ENCODE results near the gene SP2. TPM values are rescaled to one million over a fixed set of nuclear protein-coding genes. Genes with fewer than 3 reads are reported as not detected.

Gene SP2
- total RNA-seq = 10 to 100 TPM; 12.6 to 14.1 TPM
- long read RNA-seq, partial matches to known transcripts = 5 of 8 reads
- long read RNA-seq, other reads (novel, unspliced or antisense) = 3 of 8 reads

- intact Hi-C loops (cut with DNase I) = loop anchor here (2.0 to 10.0 kb wide), 3 partner anchors 49 to 75 kb away; partner anchors contain the start of genes CDK5RAP3 (in 1 of the 2) and PNPO (in 1 of the 2)
- DNase-seq = peak; percentile 98
- ATAC-seq = peak; percentile 94 to 97
Measured at GRCh38 chr17:47895856-47896671, at the start of gene SP2. Gene SP2 (plus strand): TSS chr17:47896236. CDS start chr17:47896287, 51 bp downstream.

GRCh38 chr17:47846716-47847340, 49.2 kb upstream of the SP2 start:
- intact Hi-C loops (cut with DNase I) = loop anchor here in 1 of 2 donors (10.0 kb wide), 1 partner anchor 98 kb away; the partner anchor contains the start of gene PNPO
- ATAC-seq (no peak), DNase-seq (no peak)

GRCh38 chr17:47847341-47848197, 48.5 kb upstream of the SP2 start:
- DNase-seq (no peak), ATAC-seq (no peak)
- intact Hi-C loops (cut with DNase I) = loop anchor here in 1 of 2 donors (10.0 kb wide), 1 partner anchor 97 kb away; the partner anchor contains the start of gene PNPO

- no peak for DNase-seq
- intact Hi-C loops (cut with DNase I) = loop anchor here in 1 of 2 donors (10.0 kb wide), 1 partner anchor 97 kb away; the partner anchor contains the start of gene PNPO
- no peak for ATAC-seq
Measured at GRCh38 chr17:47848198-47848513, 47.9 kb upstream of the SP2 start.

- intact Hi-C loops (cut with DNase I) = no loop called here
- DNase-seq = no peak
- peak in 1 of 2 donors; percentile 23 for ATAC-seq
Measured at GRCh38 chr17:47850373-47850691, 45.7 kb upstream of the SP2 start.

- DNase-seq (peak; percentile 73), ATAC-seq (peak; percentile 83 to 95)
- intact Hi-C loops (cut with DNase I) = no loop called here
Measured at GRCh38 chr17:47850692-47851573, 45.1 kb upstream of the SP2 start, which contains the start of gene SP6. Gene SP6 (minus strand): TSS chr17:47851163. CDS start chr17:47848429, 2,734 bp downstream.

GRCh38 chr17:47851764-47852112, 44.3 kb upstream of the SP2 start:
- DNase-seq (no peak), ATAC-seq (no peak)
- intact Hi-C loops (cut with DNase I) = no loop called here

GRCh38 chr17:47852113-47852949, 43.7 kb upstream of the SP2 start:
- no peak for DNase-seq
- intact Hi-C loops (cut with DNase I) = no loop called here
- ATAC-seq = no peak

GRCh38 chr17:47853616-47854015, 42.4 kb upstream of the SP2 start:
- intact Hi-C loops (cut with DNase I) = no loop called here
- DNase-seq = no peak
- ATAC-seq = no peak

- DNase-seq = no peak
- no peak for ATAC-seq
- intact Hi-C loops (cut with DNase I) = no loop called here
Measured at GRCh38 chr17:47855737-47856136, 40.3 kb upstream of the SP2 start.

GRCh38 chr17:47856830-47857229, 39.2 kb upstream of the SP2 start:
- no peak for DNase-seq
- no peak for ATAC-seq
- intact Hi-C loops (cut with DNase I) = no loop called here

GRCh38 chr17:47857551-47858455, 38.2 kb upstream of the SP2 start:
- intact Hi-C loops (cut with DNase I) = no loop called here
- DNase-seq (no peak), ATAC-seq (no peak)

GRCh38 chr17:47860386-47860785, 35.6 kb upstream of the SP2 start:
- intact Hi-C loops (cut with DNase I) = no loop called here
- no peak for ATAC-seq

GRCh38 chr17:47862621-47863440, 33.2 kb upstream of the SP2 start:
- intact Hi-C loops (cut with DNase I) = no loop called here
- DNase-seq = no peak
- peak in 1 of 2 donors; percentile 19 for ATAC-seq

More at GRCh38 chr17:47860386-47860785, 35.6 kb upstream of the SP2 start:
- DNase-seq = no peak

- intact Hi-C loops (cut with DNase I) = no loop called here
- DNase-seq = no peak
- no peak for ATAC-seq
Measured at GRCh38 chr17:47864791-47865216, 31.2 kb upstream of the SP2 start.

- peak; percentile 23 to 60 for ATAC-seq
- intact Hi-C loops (cut with DNase I) = no loop called here
- peak; percentile 47 for DNase-seq
Measured at GRCh38 chr17:47866941-47867340, 29.1 kb upstream of the SP2 start.
